ENCODE measurements around the gene LTV1.

The LTV1 gene

GRCh38 chr6:143828572-143828971 is 14.6 kb upstream of the LTV1 start:
- no peak overlapping the region for H3K4me3 ChIP-seq (ENCODE audit: low read depth, low read length)
- TF ChIP-seq CTCF (IDR thresholded peaks at IDR 0.05; ENCODE audit: borderline replicate concordance, insufficient read depth, low read depth, low read length): no peak

DNA sequence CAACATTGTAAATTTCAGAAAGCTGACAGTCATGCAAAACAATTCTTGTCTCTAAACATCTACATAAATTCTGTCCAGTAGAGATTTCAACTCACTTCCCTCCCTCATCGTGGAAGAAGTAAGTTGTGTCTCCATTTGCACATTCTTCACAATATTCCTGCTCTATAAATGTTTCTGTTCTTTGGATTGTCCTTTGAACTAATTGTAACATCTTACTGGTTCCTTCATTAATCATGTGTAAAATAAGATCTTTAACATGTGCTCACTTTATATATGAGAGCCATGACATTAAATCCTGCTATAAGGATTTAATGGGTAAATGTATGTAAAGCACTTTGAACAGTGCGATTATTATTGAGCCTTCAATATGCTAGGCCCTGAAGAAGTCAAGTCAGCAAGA is 7.0 kb upstream of the LTV1 start:
- no peak overlapping the region for H3K4me3 ChIP-seq (ENCODE audit: low read depth, low read length)
- no peak for TF ChIP-seq CTCF (IDR thresholded peaks at IDR 0.05; ENCODE audit: borderline replicate concordance, insufficient read depth, low read depth, low read length)

- no peak overlapping the region for H3K4me3 ChIP-seq (ENCODE audit: low read depth, low read length)
- no peak for TF ChIP-seq CTCF (IDR thresholded peaks at IDR 0.05; ENCODE audit: borderline replicate concordance, insufficient read depth, low read depth, low read length)
These were observed 4.7 kb upstream of the LTV1 start for GRCh38 chr6:143838395-143838794.

DNA sequence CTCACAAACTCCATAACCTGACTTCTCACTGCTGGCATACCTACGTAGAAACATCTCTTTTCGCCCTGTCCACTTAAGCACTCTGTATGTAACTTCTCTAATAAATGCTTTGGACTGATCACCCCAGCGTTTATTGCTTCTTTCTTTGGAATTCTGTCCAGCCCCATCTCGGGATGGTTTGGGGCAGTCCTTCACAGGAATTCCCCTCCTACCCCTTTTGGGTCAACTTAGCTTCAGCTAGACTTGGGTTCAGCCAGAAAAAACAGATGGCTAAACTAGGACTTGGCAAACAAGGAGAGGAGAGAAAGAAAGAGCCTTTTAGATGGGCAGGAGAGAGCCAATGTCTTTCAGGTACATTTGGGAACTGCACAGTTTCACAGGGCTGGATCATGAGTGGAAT is 3.9 kb upstream of the LTV1 start:
- H3K4me3 ChIP-seq (ENCODE audit: low read depth, low read length): no peak overlapping the region
- no peak for TF ChIP-seq CTCF (IDR thresholded peaks at IDR 0.05; ENCODE audit: borderline replicate concordance, insufficient read depth, low read depth, low read length)

- H3K4me3 ChIP-seq (ENCODE audit: low read depth, low read length): no peak overlapping the region
- no peak for TF ChIP-seq CTCF (IDR thresholded peaks at IDR 0.05; ENCODE audit: borderline replicate concordance, insufficient read depth, low read depth, low read length)
These were observed 2.4 kb upstream of the LTV1 start for GRCh38 chr6:143840595-143841265.

DNA sequence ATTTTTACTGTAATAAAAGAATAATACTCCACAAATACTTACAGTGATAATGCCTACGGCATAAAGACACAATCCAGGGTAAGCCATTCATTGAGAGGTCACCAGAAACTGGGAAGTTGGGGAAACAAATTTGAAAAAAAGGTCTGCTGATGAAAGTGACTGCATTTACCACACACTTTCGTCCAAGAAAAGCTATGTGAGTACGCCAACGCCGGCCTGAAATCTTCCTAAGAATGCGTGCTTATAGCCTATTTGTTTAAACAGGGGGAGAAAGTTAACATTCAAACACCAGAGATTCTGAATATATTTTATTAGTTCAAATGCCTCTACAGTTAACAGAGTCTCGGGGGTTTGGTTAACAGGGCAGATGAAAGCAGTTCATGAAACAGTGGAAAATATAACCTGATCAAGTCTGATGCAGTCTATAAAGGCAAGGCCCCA is 657 bp upstream of the LTV1 start:
- H3K4me3 ChIP-seq (ENCODE audit: low read depth, low read length): peak overlapping the region; percentile 64
- no peak for TF ChIP-seq CTCF (IDR thresholded peaks at IDR 0.05; ENCODE audit: borderline replicate concordance, insufficient read depth, low read depth, low read length)

DNA sequence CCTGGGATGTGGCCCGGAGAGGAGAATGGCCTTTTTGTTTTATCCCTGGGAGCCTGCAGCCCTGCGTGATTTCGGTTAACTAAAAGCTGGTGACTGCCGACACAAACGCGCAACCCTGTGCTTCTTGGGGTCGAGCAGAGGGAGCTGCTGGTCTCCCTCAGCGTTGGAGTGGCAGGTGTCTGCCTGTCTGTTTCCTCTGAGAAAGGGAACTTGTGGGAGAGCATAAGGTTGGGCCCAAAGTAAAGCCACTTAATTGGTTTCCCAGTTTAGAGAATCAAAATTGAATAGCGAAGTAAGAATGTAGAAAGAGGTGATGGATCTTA is 500 bp downstream of the LTV1 start:
- H3K4me3 ChIP-seq (ENCODE audit: low read depth, low read length): peak overlapping the region; percentile 64
- TF ChIP-seq CTCF (IDR thresholded peaks at IDR 0.05; ENCODE audit: borderline replicate concordance, insufficient read depth, low read depth, low read length): no peak
